ENCODE results near the gene TSHZ1. TPM values are rescaled to one million over a fixed set of nuclear protein-coding genes. Genes with fewer than 3 reads are reported as not detected.

Gene TSHZ1
- total and polyA plus RNA-seq, 7 donors = 2.0 to 10.5 (median 9.7) TPM

DNA sequence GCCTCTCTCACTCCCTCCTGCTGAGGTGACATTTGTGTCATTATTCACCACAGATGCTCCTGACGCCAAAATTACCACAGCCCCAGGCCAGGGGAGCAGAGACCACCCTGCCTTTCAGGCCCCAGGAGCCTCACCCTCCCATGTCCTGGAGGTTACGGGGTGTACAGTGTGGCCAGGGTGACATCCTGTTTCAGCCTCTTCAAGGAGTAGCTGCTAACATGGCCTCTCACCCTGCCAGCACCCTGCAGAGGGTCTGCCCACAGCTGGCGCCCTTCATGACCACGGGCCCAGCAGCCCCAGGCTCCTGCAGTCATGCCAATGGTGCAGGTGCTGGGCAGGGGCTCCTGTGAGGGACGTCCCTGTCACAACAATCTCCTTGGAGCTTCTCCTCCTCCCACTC, 124.3 kb downstream of the TSHZ1 start:
- WGBS, 3 donors = 79 to 95% (median 82%) methylated on average over 5 of the region's 5 CpGs
- H3K36me3 ChIP-seq (ENCODE audit: insufficient read depth in 1 of 2, low read depth in 1 of 2) = no peaks in the 10 kb centered on the region
- no peak for DNase-seq
- H3K27me3 ChIP-seq (ENCODE audit: insufficient read depth in 3 of 3, low read length in 2 of 3) = no peaks in the 10 kb centered on the region
- intact Hi-C loops (cut with DNase I) = no loop called here
- H3K9me3 ChIP-seq = no peaks in the 10 kb centered on the region
- H3K27ac ChIP-seq = no peak overlapping the region
- no peak for ATAC-seq
- TF ChIP-seq, protein P1, sequence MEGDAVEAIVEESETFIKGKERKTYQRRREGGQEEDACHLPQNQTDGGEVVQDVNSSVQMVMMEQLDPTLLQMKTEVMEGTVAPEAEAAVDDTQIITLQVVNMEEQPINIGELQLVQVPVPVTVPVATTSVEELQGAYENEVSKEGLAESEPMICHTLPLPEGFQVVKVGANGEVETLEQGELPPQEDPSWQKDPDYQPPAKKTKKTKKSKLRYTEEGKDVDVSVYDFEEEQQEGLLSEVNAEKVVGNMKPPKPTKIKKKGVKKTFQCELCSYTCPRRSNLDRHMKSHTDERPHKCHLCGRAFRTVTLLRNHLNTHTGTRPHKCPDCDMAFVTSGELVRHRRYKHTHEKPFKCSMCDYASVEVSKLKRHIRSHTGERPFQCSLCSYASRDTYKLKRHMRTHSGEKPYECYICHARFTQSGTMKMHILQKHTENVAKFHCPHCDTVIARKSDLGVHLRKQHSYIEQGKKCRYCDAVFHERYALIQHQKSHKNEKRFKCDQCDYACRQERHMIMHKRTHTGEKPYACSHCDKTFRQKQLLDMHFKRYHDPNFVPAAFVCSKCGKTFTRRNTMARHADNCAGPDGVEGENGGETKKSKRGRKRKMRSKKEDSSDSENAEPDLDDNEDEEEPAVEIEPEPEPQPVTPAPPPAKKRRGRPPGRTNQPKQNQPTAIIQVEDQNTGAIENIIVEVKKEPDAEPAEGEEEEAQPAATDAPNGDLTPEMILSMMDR (IDR thresholded peaks at IDR 0.05) = no peak
- H3K4me3 ChIP-seq = no peak overlapping the region
- no peaks in the 10 kb centered on the region for H3K4me1 ChIP-seq

DNA sequence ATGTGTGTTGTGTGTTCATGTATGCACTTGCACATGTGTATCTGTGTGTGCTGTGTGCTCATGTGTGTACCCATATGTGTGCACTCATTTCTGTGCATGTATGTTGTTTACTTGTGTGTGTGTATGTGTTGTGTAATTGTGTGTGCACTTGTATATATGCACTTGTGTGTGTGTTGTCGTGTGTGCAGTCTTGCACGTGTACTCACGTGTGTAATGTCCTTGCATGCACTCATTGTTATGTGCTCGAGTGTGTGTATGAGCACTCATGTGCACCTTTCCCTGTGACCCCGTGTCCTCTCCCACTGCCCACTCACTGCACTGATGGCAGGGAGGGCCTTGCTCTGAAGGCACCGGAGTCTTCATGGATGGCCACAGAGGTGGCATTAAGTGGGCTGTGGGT, 124.9 kb downstream of the TSHZ1 start:
- Histone ChIP-seq H3K4me1 (no peaks in the 10 kb centered on the region), H3K36me3 (ENCODE audit: insufficient read depth in 1 of 2, low read depth in 1 of 2) (no peaks in the 10 kb centered on the region), H3K27me3 (ENCODE audit: insufficient read depth in 3 of 3, low read length in 2 of 3) (no peaks in the 10 kb centered on the region), H3K4me3 (no peak overlapping the region), H3K9me3 (no peaks in the 10 kb centered on the region), H3K27ac (no peak overlapping the region)
- WGBS, 3 donors = 95 to 97% (median 95%) methylated on average over 6 of the region's 6 CpGs
- ATAC-seq (no peak), DNase-seq (no peak)
- TF ChIP-seq, protein P1 (IDR thresholded peaks at IDR 0.05) = no peak
- intact Hi-C loops (cut with DNase I) = no loop called here

DNA sequence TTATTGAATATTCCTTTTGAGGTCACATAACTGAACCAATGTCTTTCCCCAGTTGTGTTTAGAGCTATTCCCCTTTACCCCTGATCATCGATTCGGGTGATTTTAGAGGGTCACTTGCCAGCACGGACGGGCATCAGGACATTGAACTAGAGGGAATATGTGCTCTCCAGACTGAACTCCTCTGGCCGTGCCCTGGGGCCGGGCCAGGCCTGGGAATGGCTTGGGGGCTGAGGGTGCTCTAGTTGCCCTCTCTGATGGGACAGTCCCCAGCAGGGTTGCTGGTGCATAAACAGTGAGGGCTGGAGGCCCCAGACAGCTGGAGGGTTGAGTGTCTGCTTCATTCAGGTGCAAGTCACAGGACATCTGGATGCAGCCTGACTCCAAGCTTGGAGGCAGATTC, 126.2 kb downstream of the TSHZ1 start:
- no peaks in the 10 kb centered on the region for H3K9me3 ChIP-seq
- intact Hi-C loops (cut with DNase I) = no loop called here
- no peak overlapping the region for H3K27ac ChIP-seq
- H3K36me3 ChIP-seq (ENCODE audit: insufficient read depth in 1 of 2, low read depth in 1 of 2) = no peaks in the 10 kb centered on the region
- no peaks in the 10 kb centered on the region for H3K4me1 ChIP-seq
- no peak for DNase-seq
- no peaks in the 10 kb centered on the region for H3K27me3 ChIP-seq (ENCODE audit: insufficient read depth in 3 of 3, low read length in 2 of 3)
- H3K4me3 ChIP-seq = no peak overlapping the region
- TF ChIP-seq, protein P1 (IDR thresholded peaks at IDR 0.05) = no peak
- no peak for ATAC-seq
- 84 to 93% (median 91%) methylated on average over 6 of the region's 6 CpGs for WGBS, 3 donors

DNA sequence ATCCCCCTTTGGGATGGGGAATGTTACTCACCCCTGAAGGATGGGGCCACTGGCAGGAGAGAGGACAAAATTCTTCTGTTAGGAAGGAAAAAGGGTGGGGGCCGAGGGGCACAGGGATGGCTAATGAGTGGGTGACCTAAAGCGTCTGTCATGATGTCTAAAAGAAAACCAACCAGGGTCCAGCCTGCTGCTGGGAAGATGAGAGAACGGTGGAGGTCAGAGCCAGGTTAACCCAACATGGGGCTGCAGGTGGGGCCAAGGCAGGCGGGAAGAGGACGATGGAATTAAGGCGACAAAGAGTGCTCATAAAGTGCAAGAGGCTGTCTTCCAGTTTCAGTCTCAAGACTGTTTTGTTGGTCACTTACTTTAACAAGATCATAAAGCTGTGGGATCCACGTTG, 126.8 kb downstream of the TSHZ1 start:
- 83 to 90% (median 88%) methylated on average over 7 of the region's 7 CpGs for WGBS, 3 donors
- intact Hi-C loops (cut with DNase I) = no loop called here
- DNase-seq (no peak), ATAC-seq (no peak)
- Histone ChIP-seq H3K4me1 (no peaks in the 10 kb centered on the region), H3K27me3 (ENCODE audit: insufficient read depth in 3 of 3, low read length in 2 of 3) (no peaks in the 10 kb centered on the region), H3K27ac (no peak overlapping the region), H3K4me3 (no peak overlapping the region), H3K36me3 (ENCODE audit: insufficient read depth in 1 of 2, low read depth in 1 of 2) (no peaks in the 10 kb centered on the region), H3K9me3 (no peaks in the 10 kb centered on the region)
- TF ChIP-seq, protein P1 (IDR thresholded peaks at IDR 0.05) = no peak

DNA sequence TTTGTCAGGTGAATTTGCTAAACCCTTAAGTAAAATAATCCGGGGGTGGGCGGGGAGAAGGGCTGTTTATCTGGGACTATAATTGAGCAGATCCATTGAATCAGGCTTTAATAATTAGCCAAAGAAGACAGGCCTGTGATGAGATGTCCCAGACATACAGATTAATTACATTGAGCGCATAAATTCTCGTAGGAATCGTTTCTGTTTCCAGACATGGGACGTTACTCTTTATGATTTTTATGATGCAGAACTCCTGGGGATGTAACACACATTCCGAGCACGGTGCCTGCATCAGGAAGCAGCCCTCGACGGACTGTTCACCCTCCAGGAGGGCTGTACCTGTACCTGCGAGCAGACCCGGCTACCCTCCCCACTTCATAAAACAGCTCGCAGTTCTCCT, 128.0 kb downstream of the TSHZ1 start:
- H3K36me3 ChIP-seq (ENCODE audit: insufficient read depth in 1 of 2, low read depth in 1 of 2) = no peaks in the 10 kb centered on the region
- H3K27me3 ChIP-seq (ENCODE audit: insufficient read depth in 3 of 3, low read length in 2 of 3) = no peaks in the 10 kb centered on the region
- ATAC-seq = no peak
- H3K4me1 ChIP-seq = no peaks in the 10 kb centered on the region
- H3K27ac ChIP-seq = no peak overlapping the region
- intact Hi-C loops (cut with DNase I) = no loop called here
- DNase-seq = no peak
- no peak overlapping the region for H3K4me3 ChIP-seq
- TF ChIP-seq, protein P1 (IDR thresholded peaks at IDR 0.05) = no peak
- 73 to 76% (median 73%) methylated on average over 13 of the region's 13 CpGs for WGBS, 3 donors
- H3K9me3 ChIP-seq = no peaks in the 10 kb centered on the region

Data from psoas muscle (tissue), 8 donors.